GM13976 (cell line): ENCODE data around the gene RIMS4.

Experiments used
- DNase-seq: peaks from one replicate; pipeline ENCODE4 v3.0.0; 2012; ENCODE audit warnings: low spot score
- in situ Hi-C: fragments of 300-500 bp; cut with MboI; formaldehyde crosslinking; loops from one replicate; pipeline ENCODE4 v1.12.0; 2022; ENCODE audit warnings: low sequenced_read_pairs, mixed read lengths, inconsistent platforms; ENCODE audit not compliant: unreplicated experiment
- TF ChIP-seq, protein P1 (sequence below): IDR thresholded peaks from 2 replicates; pipeline ENCODE4 v1.5.1; 2012; ENCODE audit warnings: borderline replicate concordance, mild to moderate bottlenecking; ENCODE audit not compliant: insufficient read depth; ENCODE audit errors: extremely low read depth, missing control alignments, control extremely low read depth

Gene RIMS4

DNA sequence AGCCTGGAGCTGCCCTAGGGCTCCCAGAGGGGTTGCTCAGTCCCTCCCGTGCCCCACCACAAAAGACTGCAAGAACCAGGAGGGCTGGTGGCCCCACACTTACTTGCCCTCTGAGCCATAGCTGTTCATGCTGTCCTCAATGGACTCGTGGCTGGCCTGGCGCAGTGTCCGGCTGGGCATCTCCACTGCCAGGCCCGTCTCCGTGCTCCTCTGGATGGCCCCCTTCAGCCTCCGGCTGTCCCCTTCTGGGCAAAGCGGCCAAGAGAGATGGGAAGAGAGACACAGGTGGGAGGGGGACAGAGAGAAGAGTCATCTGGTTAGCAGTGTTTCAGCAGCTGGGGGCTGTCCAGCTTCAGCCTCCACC is 39.2 kb downstream of the RIMS4 start:
- in situ Hi-C loops, result no loop called here
- TF ChIP-seq, protein P1, sequence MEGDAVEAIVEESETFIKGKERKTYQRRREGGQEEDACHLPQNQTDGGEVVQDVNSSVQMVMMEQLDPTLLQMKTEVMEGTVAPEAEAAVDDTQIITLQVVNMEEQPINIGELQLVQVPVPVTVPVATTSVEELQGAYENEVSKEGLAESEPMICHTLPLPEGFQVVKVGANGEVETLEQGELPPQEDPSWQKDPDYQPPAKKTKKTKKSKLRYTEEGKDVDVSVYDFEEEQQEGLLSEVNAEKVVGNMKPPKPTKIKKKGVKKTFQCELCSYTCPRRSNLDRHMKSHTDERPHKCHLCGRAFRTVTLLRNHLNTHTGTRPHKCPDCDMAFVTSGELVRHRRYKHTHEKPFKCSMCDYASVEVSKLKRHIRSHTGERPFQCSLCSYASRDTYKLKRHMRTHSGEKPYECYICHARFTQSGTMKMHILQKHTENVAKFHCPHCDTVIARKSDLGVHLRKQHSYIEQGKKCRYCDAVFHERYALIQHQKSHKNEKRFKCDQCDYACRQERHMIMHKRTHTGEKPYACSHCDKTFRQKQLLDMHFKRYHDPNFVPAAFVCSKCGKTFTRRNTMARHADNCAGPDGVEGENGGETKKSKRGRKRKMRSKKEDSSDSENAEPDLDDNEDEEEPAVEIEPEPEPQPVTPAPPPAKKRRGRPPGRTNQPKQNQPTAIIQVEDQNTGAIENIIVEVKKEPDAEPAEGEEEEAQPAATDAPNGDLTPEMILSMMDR, result no peak
- no peak for DNase-seq

DNA sequence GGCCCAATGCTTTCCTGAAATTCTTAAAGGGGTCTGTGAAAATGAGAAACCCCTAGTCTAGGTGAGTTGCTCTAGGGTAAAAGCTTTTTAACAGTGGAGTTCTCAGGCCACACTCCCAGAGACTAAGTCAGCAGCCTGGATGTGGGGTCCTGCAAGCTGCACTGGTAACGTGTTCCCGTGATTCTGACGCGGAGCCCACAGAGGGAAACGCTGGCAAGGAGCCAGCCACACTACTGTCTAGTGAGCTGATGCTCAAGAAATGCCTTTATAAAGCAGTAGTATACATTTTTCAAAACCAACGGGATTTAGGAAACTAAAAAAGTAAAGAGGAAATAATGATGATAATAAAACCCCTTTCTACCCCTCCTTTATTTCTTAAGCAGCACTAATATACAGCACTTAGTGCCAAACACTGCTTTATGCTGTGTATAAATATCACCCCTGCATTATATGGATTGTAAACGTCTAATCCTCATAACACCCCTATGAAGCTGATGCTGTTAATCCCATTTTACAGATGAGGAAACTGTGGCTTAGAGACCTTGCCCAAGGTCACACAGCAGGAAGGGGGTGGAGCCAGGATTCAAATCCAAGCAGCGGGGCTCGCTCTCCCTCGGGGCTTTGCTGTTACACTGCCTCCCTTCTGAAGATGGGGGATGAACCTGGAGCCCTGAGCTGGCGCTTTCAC is 39.7 kb downstream of the RIMS4 start:
- in situ Hi-C loops, result no loop called here
- DNase-seq, result no peak
- TF ChIP-seq, protein P1, result no peak

DNA sequence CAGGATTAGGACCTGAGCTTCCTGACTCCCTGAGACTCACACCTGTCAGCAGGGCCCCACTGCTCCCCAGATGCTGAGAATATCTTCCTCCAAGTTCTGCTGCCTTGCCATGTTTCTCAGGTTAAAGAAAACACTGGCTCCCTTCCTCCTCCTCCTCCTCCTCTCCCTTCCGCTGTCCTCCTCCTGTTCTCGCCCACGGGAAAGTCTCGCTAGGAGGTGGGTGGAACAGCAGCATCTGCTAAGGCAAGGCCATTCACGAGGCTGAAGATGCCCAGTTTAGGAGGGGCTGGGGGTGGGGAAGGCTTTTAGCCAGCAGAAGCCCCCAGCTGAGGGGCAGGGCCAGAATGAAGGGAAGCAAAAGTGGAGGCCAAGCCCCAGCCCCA is 40.9 kb downstream of the RIMS4 start:
- TF ChIP-seq, protein P1, result no peak
- DNase-seq, result no peak
- in situ Hi-C loops, result no loop called here

DNA sequence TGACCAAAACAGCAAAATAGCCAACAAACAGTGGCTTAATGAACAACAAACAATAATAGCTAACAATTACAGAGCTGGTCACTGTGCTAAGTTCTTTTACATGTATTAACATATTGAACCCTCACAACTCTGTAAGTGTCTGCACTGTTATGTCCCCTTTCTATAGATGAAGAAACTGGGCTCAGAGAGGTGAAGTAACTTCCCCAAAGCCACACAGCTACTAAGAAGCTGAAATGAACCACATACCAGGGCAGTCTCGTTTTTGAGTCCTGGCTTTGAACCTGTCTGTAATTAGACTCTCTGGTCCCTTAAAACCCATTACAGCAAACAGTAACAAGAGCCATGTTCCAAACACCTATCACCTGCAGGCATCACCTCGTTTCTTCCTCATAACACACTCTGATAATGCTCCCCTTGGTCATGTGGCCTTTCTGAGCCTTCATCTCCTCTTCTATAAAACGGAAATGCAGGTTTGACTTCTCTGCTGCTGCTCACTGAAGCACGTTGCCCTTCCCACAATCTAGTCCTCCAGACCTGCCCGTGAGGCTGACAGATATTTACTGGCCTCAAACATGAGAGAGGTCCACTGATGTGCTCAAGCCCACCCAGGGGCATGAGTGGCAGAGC is 41.4 kb downstream of the RIMS4 start:
- TF ChIP-seq, protein P1, result no peak
- in situ Hi-C loops, result no loop called here
- no peak for DNase-seq

DNA sequence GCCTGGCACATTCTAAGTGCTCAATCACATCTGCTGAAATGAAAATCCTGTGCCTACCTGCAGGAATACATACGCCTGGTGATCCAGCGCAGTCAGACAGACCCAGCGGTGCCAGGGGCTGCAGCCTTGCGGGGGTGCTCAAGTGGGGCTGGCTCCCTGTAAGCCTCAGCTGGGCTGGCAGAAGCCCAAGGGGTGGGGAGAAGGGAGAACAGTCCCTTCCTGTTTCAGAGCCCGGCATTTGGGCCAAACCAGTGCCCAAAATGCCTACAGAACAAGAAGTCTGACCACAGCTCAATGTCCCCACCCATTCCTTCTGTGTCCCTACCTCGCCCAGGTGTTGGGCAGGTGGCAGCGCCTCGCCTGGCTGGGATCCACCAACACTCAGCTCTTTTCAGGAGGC is 42.1 kb downstream of the RIMS4 start:
- DNase-seq, result no peak
- in situ Hi-C loops, result no loop called here
- TF ChIP-seq, protein P1, result no peak

DNA sequence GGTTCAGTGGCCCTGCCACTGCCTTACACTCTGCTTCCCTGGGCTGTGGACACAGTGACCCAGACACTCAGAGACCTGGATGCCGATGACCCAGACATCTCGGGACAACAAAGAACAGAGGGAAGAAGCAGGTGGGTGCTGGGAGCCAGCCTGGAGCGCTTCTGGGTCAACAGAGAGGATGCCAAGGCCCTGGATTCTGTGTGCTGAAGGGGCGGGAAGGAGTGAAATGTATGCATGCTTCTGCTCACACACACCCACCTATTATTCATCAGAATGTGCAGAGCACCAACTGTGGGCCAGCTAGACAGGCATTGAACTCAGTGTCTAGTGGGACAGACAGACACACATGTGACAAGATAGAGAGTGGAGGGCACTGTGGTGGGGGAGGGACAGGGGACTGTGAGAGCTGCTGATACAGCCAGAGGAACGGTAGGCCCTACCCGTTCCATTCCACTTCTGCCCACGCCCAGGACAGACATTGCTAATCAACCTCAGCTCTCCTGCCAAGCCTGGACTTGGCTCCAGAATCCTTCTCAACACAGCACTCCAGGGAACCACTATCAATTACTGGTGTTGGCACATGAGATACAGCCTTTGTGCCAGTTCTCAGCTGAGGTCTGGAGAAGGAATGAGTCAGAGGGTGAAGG is 44.5 kb downstream of the RIMS4 start:
- TF ChIP-seq, protein P1, result no peak
- in situ Hi-C loops, result no loop called here
- DNase-seq, result no peak
